ENCODE measurements around the gene HOXB1.

Gene HOXB1

DNA sequence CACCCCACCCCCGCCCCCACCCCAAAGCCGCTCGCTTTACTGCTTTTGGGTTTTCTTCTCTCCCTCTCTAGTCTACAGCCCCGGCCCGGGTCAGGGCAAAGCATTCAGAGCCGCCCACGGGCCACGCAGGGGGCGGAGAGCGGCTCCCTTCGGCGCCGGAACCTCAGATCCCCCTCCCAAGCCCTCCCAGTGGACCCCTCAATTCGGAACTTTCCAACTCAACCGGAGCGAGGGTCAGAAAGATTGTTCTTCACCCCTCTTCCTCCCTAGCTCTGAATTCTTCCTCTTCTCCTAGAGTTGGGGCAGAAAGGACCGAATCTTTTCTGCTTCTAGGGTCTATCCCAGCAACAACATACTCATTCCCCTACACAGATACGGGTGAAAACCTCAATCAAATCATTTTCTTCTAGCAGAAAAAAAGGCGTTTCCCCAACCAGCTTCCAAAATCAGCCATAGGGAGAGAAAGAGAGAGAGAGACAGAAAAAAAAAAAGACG is 13.1 kb upstream of the HOXB1 start:
- TF ChIP-seq, protein P1, sequence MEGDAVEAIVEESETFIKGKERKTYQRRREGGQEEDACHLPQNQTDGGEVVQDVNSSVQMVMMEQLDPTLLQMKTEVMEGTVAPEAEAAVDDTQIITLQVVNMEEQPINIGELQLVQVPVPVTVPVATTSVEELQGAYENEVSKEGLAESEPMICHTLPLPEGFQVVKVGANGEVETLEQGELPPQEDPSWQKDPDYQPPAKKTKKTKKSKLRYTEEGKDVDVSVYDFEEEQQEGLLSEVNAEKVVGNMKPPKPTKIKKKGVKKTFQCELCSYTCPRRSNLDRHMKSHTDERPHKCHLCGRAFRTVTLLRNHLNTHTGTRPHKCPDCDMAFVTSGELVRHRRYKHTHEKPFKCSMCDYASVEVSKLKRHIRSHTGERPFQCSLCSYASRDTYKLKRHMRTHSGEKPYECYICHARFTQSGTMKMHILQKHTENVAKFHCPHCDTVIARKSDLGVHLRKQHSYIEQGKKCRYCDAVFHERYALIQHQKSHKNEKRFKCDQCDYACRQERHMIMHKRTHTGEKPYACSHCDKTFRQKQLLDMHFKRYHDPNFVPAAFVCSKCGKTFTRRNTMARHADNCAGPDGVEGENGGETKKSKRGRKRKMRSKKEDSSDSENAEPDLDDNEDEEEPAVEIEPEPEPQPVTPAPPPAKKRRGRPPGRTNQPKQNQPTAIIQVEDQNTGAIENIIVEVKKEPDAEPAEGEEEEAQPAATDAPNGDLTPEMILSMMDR (IDR thresholded peaks at IDR 0.05; ENCODE audit: low read depth, low read length), result no peak
- no peak for DNase-seq (ENCODE audit: extremely low read depth, low read depth)

DNA sequence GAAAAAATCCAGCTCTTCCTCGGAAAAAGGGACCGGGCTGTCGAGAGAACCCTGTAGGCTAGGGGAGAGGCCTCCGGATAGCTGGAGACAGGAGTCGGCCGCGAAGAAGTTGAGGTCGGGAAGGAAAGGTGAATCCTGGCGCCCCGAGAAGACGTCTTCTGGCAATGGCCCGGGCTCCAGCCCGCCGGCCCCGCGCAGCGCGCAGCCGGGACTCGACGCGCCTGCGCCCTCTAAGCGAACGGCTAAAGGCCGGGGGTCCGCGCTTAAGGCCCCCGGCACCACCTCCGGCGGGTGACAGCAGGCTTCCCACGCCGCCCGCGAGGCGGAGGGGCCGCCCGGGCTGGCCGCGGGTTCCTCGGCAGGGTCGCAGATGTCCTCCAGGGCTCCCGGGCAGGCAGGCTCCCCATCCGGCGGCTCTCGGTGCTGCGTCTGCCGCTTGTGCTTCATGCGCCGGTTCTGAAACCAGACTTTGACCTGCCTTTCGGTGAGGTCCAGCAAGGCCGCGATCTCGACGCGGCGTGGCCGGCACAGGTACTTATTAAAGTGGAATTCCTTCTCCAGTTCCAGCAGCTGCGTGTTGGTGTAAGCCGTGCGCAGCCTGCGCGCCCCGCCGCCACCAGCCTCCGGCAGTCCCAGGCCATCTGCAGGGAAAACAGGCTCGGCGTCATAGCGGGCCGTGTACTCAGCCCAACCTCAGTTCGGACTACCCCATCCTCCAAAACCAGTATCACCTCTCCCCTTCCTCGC is 12.5 kb upstream of the HOXB1 start:
- TF ChIP-seq, protein P1 (IDR thresholded peaks at IDR 0.05; ENCODE audit: low read depth, low read length), result no peak; the same call in 1 of the 2 replicates
- no peak for DNase-seq (ENCODE audit: extremely low read depth, low read depth)

DNA sequence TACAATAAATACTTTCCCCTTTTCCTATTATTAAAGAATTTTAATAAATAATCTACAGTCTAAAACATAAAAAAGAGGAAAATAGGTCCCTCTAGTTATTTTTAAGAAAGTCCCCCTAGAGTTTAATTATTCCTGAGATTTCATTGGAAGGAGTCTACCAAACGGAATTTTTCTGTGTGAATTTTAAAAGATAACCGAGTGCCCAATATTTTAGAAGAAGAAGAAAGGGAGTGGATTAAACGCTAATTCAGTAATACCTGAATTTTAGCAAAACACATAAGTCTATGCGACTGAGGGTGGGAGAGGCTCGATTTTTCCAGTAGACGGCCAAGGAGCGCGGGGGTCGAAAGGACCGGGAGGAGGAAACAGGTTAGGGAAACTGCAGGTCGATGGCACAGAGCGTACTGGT is 11.9 kb upstream of the HOXB1 start:
- no peak for DNase-seq (ENCODE audit: extremely low read depth, low read depth)
- TF ChIP-seq, protein P1 (IDR thresholded peaks at IDR 0.05; ENCODE audit: low read depth, low read length), result no peak

DNA sequence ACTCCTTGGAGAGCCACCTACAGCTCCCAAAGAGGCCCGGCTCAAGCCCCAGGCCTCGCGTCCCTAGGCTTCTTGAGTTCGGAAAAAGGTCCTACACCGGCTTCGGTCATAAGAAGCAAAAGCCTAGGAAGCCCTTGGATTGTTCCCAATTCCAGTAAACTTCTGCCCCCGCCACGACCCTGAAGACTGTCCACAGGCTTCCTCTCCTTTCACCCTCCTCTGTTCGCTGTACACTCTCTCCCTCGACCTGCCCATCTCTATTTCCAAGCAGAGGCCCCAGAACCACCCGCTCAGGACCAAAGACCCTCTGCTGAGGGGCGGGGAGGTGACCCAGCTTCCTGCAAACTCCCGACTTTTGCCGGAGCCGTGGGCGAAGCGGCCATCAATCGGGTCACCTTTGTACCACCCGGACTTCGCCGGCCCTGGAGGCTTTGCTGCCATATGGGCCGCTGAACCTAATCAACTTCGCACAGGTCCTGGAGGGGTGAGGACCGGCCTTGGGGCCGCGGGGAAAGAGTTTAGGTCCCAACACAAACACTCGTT is 11.4 kb upstream of the HOXB1 start:
- TF ChIP-seq, protein P1 (IDR thresholded peaks at IDR 0.05; ENCODE audit: low read depth, low read length), result no peak
- no peak for DNase-seq (ENCODE audit: extremely low read depth, low read depth)

DNA sequence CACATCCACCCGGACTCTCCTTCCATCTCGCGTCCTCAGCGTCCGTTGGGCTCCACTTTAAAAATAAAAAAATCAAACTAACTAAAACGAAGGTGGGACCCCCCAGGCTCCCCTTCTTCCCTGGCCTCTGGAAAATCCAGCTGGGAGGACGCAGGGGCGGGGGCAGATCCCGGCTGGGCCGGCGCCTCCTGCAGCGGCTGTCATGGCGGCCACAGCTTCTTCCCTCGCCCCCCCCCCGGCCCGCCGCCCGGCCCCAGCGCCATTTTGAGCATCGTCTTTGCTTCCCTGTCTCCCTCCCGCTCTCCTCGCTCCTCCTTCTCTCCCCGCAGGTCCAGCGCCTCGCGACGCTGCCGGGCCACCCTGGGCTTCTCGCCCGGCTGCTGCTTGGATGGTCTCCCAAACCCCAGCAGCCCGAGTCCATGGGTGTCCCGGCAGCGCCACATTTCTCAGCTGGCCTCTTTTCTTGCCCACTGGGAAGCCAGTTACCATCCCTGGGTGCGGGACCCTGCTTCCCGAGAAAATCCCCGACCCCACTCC is 10.8 kb upstream of the HOXB1 start:
- TF ChIP-seq, protein P1 (IDR thresholded peaks at IDR 0.05; ENCODE audit: low read depth, low read length), result no peak
- no peak for DNase-seq (ENCODE audit: extremely low read depth, low read depth)

DNA sequence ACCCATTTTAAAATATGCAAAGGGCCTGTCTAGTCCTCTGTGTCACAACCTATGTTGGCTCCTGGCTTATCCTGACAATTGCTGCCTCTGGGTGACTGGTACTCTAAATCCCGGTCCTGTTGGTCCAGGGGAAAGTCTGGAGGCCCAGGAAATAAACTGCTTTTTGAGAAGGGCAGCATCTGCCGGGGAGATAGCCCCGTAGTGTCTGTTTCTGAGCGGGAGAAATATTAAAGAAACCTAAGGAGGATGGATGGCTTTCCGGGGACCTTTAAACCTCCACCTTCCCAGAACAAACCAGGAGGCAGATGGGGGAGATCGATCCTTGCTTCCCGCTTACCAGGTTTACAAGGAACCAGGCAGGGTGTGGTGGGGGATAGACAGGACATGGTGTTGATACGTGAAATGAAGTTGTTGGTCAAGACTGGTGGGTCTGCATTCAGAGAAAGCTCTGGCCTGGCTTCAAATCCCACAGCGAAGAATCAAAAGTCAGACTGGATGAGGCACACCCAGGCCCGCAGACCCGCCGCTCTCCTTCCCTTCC is 10.3 kb upstream of the HOXB1 start:
- TF ChIP-seq, protein P1 (IDR thresholded peaks at IDR 0.05; ENCODE audit: low read depth, low read length), result no peak
- no peak for DNase-seq (ENCODE audit: extremely low read depth, low read depth)

DNA sequence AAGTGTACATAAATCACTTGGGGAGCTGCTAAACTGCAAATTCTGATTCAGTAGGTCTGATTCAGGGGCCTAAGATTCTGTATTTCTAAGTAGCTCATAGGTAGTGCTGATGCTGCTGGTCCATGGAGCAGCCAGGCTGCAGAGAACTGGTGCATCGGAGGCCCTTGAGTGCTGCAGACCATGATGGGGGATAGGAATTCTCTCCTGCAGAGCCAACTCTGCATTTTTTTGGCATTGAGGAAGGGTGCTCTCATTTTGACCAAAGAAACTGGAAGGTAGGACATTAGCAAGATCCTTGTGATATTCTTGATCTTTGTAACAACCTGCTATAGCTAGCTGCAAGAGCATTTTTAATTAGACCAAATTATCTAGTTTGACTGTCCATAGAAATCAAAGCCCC is 9.4 kb upstream of the HOXB1 start:
- no peak for DNase-seq (ENCODE audit: extremely low read depth, low read depth)
- TF ChIP-seq, protein P1 (IDR thresholded peaks at IDR 0.05; ENCODE audit: low read depth, low read length), result no peak

Measured in AG09319 (cell line).